ENCODE measurements around the gene UBE2D1. TPM values are rescaled to one million over a fixed set of nuclear protein-coding genes. Genes with fewer than 3 reads are reported as not detected.

The UBE2D1 gene
- total and polyA plus RNA-seq, 7 experiments from 2014 or later, result 11.3 to 23.8 (median 12.8) TPM

- Mint-ChIP-seq H3K36me3 (no peaks in the 10 kb centered on the region), H3K27me3 (peaks cover 18 to 43% (median 32%) of the 10 kb centered on the region in 5 donors), H3K4me1 (peaks cover 0 to 5% (median 0%) of the 10 kb centered on the region in 7 donors), H3K4me3 (no peak overlapping the region), H3K27ac (no peak overlapping the region), H3K9me3 (no peaks in the 10 kb centered on the region)
- DNase-seq (no peak), ATAC-seq (no peak)
- H3K4me1 ChIP-seq (ENCODE audit: control insufficient read depth in 2 of 2, insufficient read depth in 2 of 2, low read length in 2 of 2), result no peaks in the 10 kb centered on the region
- H3K9me3 ChIP-seq (ENCODE audit: control insufficient read depth in 2 of 3, low read length in 3 of 3), result no peaks in the 10 kb centered on the region
- H3K27ac ChIP-seq (ENCODE audit: low read depth, low read length), result no peak overlapping the region
- no peaks in the 10 kb centered on the region for H3K27me3 ChIP-seq (ENCODE audit: control insufficient read depth in 2 of 2, insufficient read depth in 2 of 2, low read length in 2 of 2)
- ChIA-PET POLR2A (interaction anchor here (0.6 kb wide), 1 partner anchor 983 kb away, joined by 3 read pairs; no protein-coding TSS in a partner anchor), CTCF (interaction anchor here (0.7 kb wide), 1 partner anchor 14 kb away, joined by 3 read pairs; no protein-coding TSS in a partner anchor)
- H3K36me3 ChIP-seq (ENCODE audit: control insufficient read depth in 2 of 3, insufficient read depth in 3 of 3, low read length in 3 of 3), result no peaks in the 10 kb centered on the region
- H3K4me3 ChIP-seq (ENCODE audit: low read length), result no peak overlapping the region
- intact Hi-C loops (cut with micrococcal nuclease), result no loop called here
These were observed 30.6 kb upstream of the UBE2D1 start for GRCh38 chr10:58304099-58304633.

GRCh38 chr10:58305821-58306220 lies 29.0 kb upstream of the UBE2D1 start:
- intact Hi-C loops (cut with micrococcal nuclease), result no loop called here
- no peaks in the 10 kb centered on the region for H3K36me3 Mint-ChIP-seq
- no peaks in the 10 kb centered on the region for H3K27me3 ChIP-seq (ENCODE audit: control insufficient read depth in 2 of 2, insufficient read depth in 2 of 2, low read length in 2 of 2)
- no peak overlapping the region for H3K27ac Mint-ChIP-seq
- H3K27me3 Mint-ChIP-seq, result peaks cover 18 to 52% (median 40%) of the 10 kb centered on the region in 5 donors
- H3K9me3 ChIP-seq (ENCODE audit: control insufficient read depth in 2 of 3, low read length in 3 of 3), result no peaks in the 10 kb centered on the region
- no peaks in the 10 kb centered on the region for H3K36me3 ChIP-seq (ENCODE audit: control insufficient read depth in 2 of 3, insufficient read depth in 3 of 3, low read length in 3 of 3)
- H3K4me3 Mint-ChIP-seq, result no peak overlapping the region
- no peak overlapping the region for H3K27ac ChIP-seq (ENCODE audit: low read depth, low read length)
- ChIA-PET POLR2A (no interaction called here), CTCF (interaction anchor here (0.6 to 1.0 kb wide), 2 partner anchors 10 to 16 kb away, joined by 4 to 5 read pairs; no protein-coding TSS in a partner anchor)
- H3K4me3 ChIP-seq (ENCODE audit: low read length), result no peak overlapping the region
- DNase-seq (no peak), ATAC-seq (no peak)
- no peaks in the 10 kb centered on the region for H3K9me3 Mint-ChIP-seq
- no peaks in the 10 kb centered on the region for H3K4me1 ChIP-seq (ENCODE audit: control insufficient read depth in 2 of 2, insufficient read depth in 2 of 2, low read length in 2 of 2)
- no peaks in the 10 kb centered on the region for H3K4me1 Mint-ChIP-seq

DNA sequence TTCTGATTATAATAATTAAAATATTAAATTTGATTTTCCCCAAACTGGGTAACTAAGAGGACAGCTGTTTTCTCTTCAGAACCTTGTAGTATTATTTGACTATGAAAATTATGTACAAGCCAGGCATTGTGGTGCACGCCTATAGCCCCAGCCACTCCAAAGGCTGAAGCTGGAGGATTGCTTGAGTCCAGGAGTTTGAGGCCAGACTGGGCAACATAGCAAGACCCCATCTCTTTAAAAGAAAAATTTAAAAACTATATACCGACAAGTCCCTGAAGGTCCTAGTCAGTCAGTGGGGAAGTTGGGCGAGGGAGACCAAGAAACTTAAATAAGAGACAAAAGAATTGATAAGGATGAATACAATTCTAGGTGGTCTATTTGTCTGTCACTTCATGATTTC lies 27.1 kb upstream of the UBE2D1 start:
- intact Hi-C loops (cut with micrococcal nuclease), result no loop called here

DNA sequence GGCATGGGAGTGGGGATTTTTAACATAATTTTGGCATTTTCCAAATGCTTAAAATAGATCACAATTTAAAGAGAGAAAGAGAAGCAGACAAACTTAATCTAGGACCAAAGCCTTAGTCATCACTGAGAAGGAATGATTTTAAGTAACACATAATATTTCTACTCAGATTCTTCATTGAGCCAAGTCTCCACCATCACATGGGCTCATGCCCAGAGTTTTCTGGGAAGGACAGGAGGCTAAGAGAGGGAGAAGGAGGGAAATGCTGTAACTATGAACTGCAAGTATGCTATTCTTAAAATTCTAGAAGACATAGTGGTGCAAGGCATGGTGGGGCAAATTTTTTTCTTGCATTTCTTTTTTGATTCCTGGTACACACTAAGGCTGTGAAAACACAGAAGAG lies 23.8 kb upstream of the UBE2D1 start:
- H3K9me3 Mint-ChIP-seq, result no peaks in the 10 kb centered on the region
- CTCF ChIA-PET, result no interaction called here

More for the DNA sequence above, 27.1 kb upstream of the UBE2D1 start:
- no peaks in the 10 kb centered on the region for H3K36me3 ChIP-seq (ENCODE audit: control insufficient read depth in 2 of 3, insufficient read depth in 3 of 3, low read length in 3 of 3)
- no peak for DNase-seq
- H3K9me3 Mint-ChIP-seq, result no peaks in the 10 kb centered on the region
- H3K27ac ChIP-seq (ENCODE audit: low read depth, low read length), result no peak overlapping the region
- H3K27me3 Mint-ChIP-seq, result peaks cover 18 to 52% (median 30%) of the 10 kb centered on the region in 5 donors
- ATAC-seq, result no peak
- no peak overlapping the region for H3K4me3 ChIP-seq (ENCODE audit: low read length)
- H3K9me3 ChIP-seq (ENCODE audit: control insufficient read depth in 2 of 3, low read length in 3 of 3), result no peaks in the 10 kb centered on the region
- no peak overlapping the region for H3K4me3 Mint-ChIP-seq
- CTCF ChIA-PET, result interaction anchor here (0.7 to 1.0 kb wide), 2 partner anchors 8 to 77 kb away, joined by 3 read pairs; no protein-coding TSS in a partner anchor
- no peaks in the 10 kb centered on the region for H3K36me3 Mint-ChIP-seq
- H3K27me3 ChIP-seq (ENCODE audit: control insufficient read depth in 2 of 2, insufficient read depth in 2 of 2, low read length in 2 of 2), result no peaks in the 10 kb centered on the region
- H3K4me1 ChIP-seq (ENCODE audit: control insufficient read depth in 2 of 2, insufficient read depth in 2 of 2, low read length in 2 of 2), result no peaks in the 10 kb centered on the region
- no peak overlapping the region for H3K27ac Mint-ChIP-seq
- POLR2A ChIA-PET, result no interaction called here
- H3K4me1 Mint-ChIP-seq, result no peaks in the 10 kb centered on the region

GRCh38 chr10:58316874-58317273 lies 17.9 kb upstream of the UBE2D1 start:
- no peaks in the 10 kb centered on the region for H3K9me3 ChIP-seq (ENCODE audit: control insufficient read depth in 2 of 3, low read length in 3 of 3)
- no peak overlapping the region for H3K27ac ChIP-seq (ENCODE audit: low read depth, low read length)
- no peak for DNase-seq
- H3K36me3 ChIP-seq (ENCODE audit: control insufficient read depth in 2 of 3, insufficient read depth in 3 of 3, low read length in 3 of 3), result no peaks in the 10 kb centered on the region
- POLR2A ChIA-PET, result no interaction called here
- H3K4me3 ChIP-seq (ENCODE audit: low read length), result no peak overlapping the region
- H3K4me3 Mint-ChIP-seq, result no peak overlapping the region
- intact Hi-C loops (cut with micrococcal nuclease), result no loop called here
- H3K36me3 Mint-ChIP-seq, result no peaks in the 10 kb centered on the region
- H3K4me1 ChIP-seq (ENCODE audit: control insufficient read depth in 2 of 2, insufficient read depth in 2 of 2, low read length in 2 of 2), result no peaks in the 10 kb centered on the region
- H3K27ac Mint-ChIP-seq, result no peak overlapping the region
- no peaks in the 10 kb centered on the region for H3K9me3 Mint-ChIP-seq
- H3K27me3 ChIP-seq (ENCODE audit: control insufficient read depth in 2 of 2, insufficient read depth in 2 of 2, low read length in 2 of 2), result no peaks in the 10 kb centered on the region
- no peak for ATAC-seq
- peaks cover 0 to 31% (median 0%) of the 10 kb centered on the region in 5 donors for H3K27me3 Mint-ChIP-seq
- CTCF ChIA-PET, result no interaction called here
- no peaks in the 10 kb centered on the region for H3K4me1 Mint-ChIP-seq

More for the DNA sequence above, 23.8 kb upstream of the UBE2D1 start:
- Mint-ChIP-seq H3K27me3 (peaks cover 7 to 36% (median 25%) of the 10 kb centered on the region in 5 donors), H3K4me1 (no peaks in the 10 kb centered on the region), H3K4me3 (no peak overlapping the region), H3K27ac (no peak overlapping the region), H3K36me3 (no peaks in the 10 kb centered on the region)
- no peaks in the 10 kb centered on the region for H3K27me3 ChIP-seq (ENCODE audit: control insufficient read depth in 2 of 2, insufficient read depth in 2 of 2, low read length in 2 of 2)
- H3K4me3 ChIP-seq (ENCODE audit: low read length), result no peak overlapping the region
- no peak overlapping the region for H3K27ac ChIP-seq (ENCODE audit: low read depth, low read length)
- no peaks in the 10 kb centered on the region for H3K4me1 ChIP-seq (ENCODE audit: control insufficient read depth in 2 of 2, insufficient read depth in 2 of 2, low read length in 2 of 2)
- DNase-seq (no peak), ATAC-seq (no peak)
- H3K9me3 ChIP-seq (ENCODE audit: control insufficient read depth in 2 of 3, low read length in 3 of 3), result no peaks in the 10 kb centered on the region
- POLR2A ChIA-PET, result no interaction called here
- no peaks in the 10 kb centered on the region for H3K36me3 ChIP-seq (ENCODE audit: control insufficient read depth in 2 of 3, insufficient read depth in 3 of 3, low read length in 3 of 3)
- intact Hi-C loops (cut with micrococcal nuclease), result no loop called here

DNA sequence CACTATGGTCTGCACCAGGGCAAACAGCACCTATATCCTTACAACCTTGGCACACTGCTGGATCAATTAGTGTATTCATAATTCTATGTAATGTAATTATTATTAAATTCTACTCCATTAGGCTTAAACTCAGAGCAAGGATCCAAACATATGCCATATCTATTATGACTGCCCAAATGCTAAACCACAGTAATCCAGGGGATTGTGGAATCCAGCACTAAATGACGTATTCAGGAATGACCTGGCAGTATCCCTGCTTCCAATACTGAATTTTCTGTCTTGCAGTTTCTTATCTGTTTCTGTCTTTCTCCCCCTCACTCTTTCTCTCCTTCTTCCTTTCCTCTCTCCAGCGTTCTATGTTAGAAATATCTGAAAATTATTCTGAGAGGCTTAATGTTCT lies 16.5 kb upstream of the UBE2D1 start:
- intact Hi-C loops (cut with micrococcal nuclease), result no loop called here
- Histone ChIP-seq H3K9me3 (ENCODE audit: control insufficient read depth in 2 of 3, low read length in 3 of 3) (no peaks in the 10 kb centered on the region), H3K27me3 (ENCODE audit: control insufficient read depth in 2 of 2, insufficient read depth in 2 of 2, low read length in 2 of 2) (no peaks in the 10 kb centered on the region), H3K27ac (ENCODE audit: low read depth, low read length) (no peak overlapping the region), H3K4me1 (ENCODE audit: control insufficient read depth in 2 of 2, insufficient read depth in 2 of 2, low read length in 2 of 2) (peaks cover 0 to 8% of the 10 kb centered on the region in 2 donors), H3K4me3 (ENCODE audit: low read length) (no peak overlapping the region), H3K36me3 (ENCODE audit: control insufficient read depth in 2 of 3, insufficient read depth in 3 of 3, low read length in 3 of 3) (no peaks in the 10 kb centered on the region)
- no peak for DNase-seq
- Mint-ChIP-seq H3K9me3 (no peaks in the 10 kb centered on the region), H3K4me3 (no peak overlapping the region), H3K27me3 (peaks cover 0 to 30% (median 0%) of the 10 kb centered on the region in 5 donors), H3K36me3 (no peaks in the 10 kb centered on the region), H3K27ac (no peak overlapping the region), H3K4me1 (peaks cover 8 to 12% (median 10%) of the 10 kb centered on the region in 7 donors)
- CTCF ChIA-PET, result no interaction called here
- no peak for ATAC-seq
- POLR2A ChIA-PET, result no interaction called here

GRCh38 chr10:58319599-58319998 lies 15.2 kb upstream of the UBE2D1 start:
- intact Hi-C loops (cut with micrococcal nuclease), result no loop called here
- CTCF ChIA-PET, result no interaction called here
- Mint-ChIP-seq H3K4me3 (no peak overlapping the region), H3K9me3 (no peaks in the 10 kb centered on the region), H3K27ac (no peak overlapping the region), H3K36me3 (no peaks in the 10 kb centered on the region), H3K27me3 (peaks cover 0 to 21% (median 0%) of the 10 kb centered on the region in 5 donors), H3K4me1 (peaks cover 8 to 12% (median 10%) of the 10 kb centered on the region in 7 donors)
- no peaks in the 10 kb centered on the region for H3K27me3 ChIP-seq (ENCODE audit: control insufficient read depth in 2 of 2, insufficient read depth in 2 of 2, low read length in 2 of 2)
- peaks cover 0 to 8% of the 10 kb centered on the region in 2 donors for H3K4me1 ChIP-seq (ENCODE audit: control insufficient read depth in 2 of 2, insufficient read depth in 2 of 2, low read length in 2 of 2)
- H3K36me3 ChIP-seq (ENCODE audit: control insufficient read depth in 2 of 3, insufficient read depth in 3 of 3, low read length in 3 of 3), result no peaks in the 10 kb centered on the region
- ATAC-seq, result no peak
- H3K9me3 ChIP-seq (ENCODE audit: control insufficient read depth in 2 of 3, low read length in 3 of 3), result no peaks in the 10 kb centered on the region
- no peak for DNase-seq
- no peak overlapping the region for H3K4me3 ChIP-seq (ENCODE audit: low read length)
- H3K27ac ChIP-seq (ENCODE audit: low read depth, low read length), result no peak overlapping the region
- POLR2A ChIA-PET, result no interaction called here

Measured in naive thymus-derived CD4-positive, alpha-beta T cell (primary cell).